Measurements from ENCODE around the gene TSTD2. TPM values are rescaled to one million over a fixed set of nuclear protein-coding genes. Genes with fewer than 3 reads are reported as not detected.

TSTD2 gene
- 10 to 100 TPM in 2 of 6 donors, 1 to 10 TPM in 4; 7.8 to 12.7 (median 9.2) TPM for total RNA-seq
- polyA plus RNA-seq: 10 to 100 TPM; 10.3 to 16.8 TPM

GRCh38 chr9:97632985-97633858 lies at the start of gene TSTD2, which contains the start of gene NCBP1:
TSTD2 (minus strand) TSS chr9:97633368; CDS start chr9:97627562, 5,806 bp downstream.
NCBP1 (plus strand) TSS chr9:97633821; CDS start chr9:97633882, 61 bp downstream.
- H3K9me3 ChIP-seq: no peaks in the 10 kb centered on the region
- 0% methylated on average over 76 to 83 of the region's 83 CpGs for whole genome bisulfite sequencing, 2 donors
- intact Hi-C loops (cut with DNase I): no loop called here
- H3K36me3 ChIP-seq: no peaks in the 10 kb centered on the region
- H3K4me3 ChIP-seq: peak within 1 kb of the TSS; percentile 72 to 93 (median 82)
- peaks cover 28 to 40% (median 38%) of the 10 kb centered on the region in 3 donors for H3K4me1 ChIP-seq
- TF ChIP-seq CTCF (IDR thresholded peaks at IDR 0.05): no peak
- FAIRE-seq (peak; percentile 92), ATAC-seq (peak; percentile 90 to 95 (median 90)), DNase-seq (peak; percentile 95 to 98 (median 97))
- peak within 1 kb of the TSS; percentile 97 to 98 (median 98) for H3K27ac ChIP-seq
- no peaks in the 10 kb centered on the region for H3K27me3 ChIP-seq

GRCh38 chr9:97682242-97682641 lies 49.1 kb upstream of the TSTD2 start:
- H3K9me3 ChIP-seq: no peaks in the 10 kb centered on the region
- TF ChIP-seq CTCF (IDR thresholded peaks at IDR 0.05): no peak
- FAIRE-seq: no peak
- WGBS, 2 donors: 92 to 97% methylated on average over 1 of the region's 1 CpG
- peaks cover 0 to 37% (median 0%) of the 10 kb centered on the region in 3 donors for H3K36me3 ChIP-seq
- no peak overlapping the region for H3K4me3 ChIP-seq
- ATAC-seq: no peak
- no peaks in the 10 kb centered on the region for H3K4me1 ChIP-seq
- H3K27me3 ChIP-seq: no peaks in the 10 kb centered on the region
- DNase-seq: no peak
- intact Hi-C loops (cut with DNase I): no loop called here
- H3K27ac ChIP-seq: no peak overlapping the region

- H3K27me3 ChIP-seq: no peaks in the 10 kb centered on the region
- FAIRE-seq (no peak), ATAC-seq (no peak), DNase-seq (no peak)
- WGBS, 2 donors: 68 to 72% methylated on average over 3 of the region's 3 CpGs
- H3K9me3 ChIP-seq: no peaks in the 10 kb centered on the region
- no peak overlapping the region for H3K27ac ChIP-seq
- no peak overlapping the region for H3K4me3 ChIP-seq
- intact Hi-C loops (cut with DNase I): no loop called here
- peaks cover 0 to 61% (median 6%) of the 10 kb centered on the region in 3 donors for H3K36me3 ChIP-seq
- TF ChIP-seq CTCF (IDR thresholded peaks at IDR 0.05): no peak
- no peaks in the 10 kb centered on the region for H3K4me1 ChIP-seq
Observed at GRCh38 chr9:97675655-97676054, 42.5 kb upstream of the TSTD2 start.

- H3K36me3 ChIP-seq: peaks cover 0 to 72% (median 13%) of the 10 kb centered on the region in 3 donors
- no peaks in the 10 kb centered on the region for H3K27me3 ChIP-seq
- intact Hi-C loops (cut with DNase I): no loop called here
- TF ChIP-seq CTCF (IDR thresholded peaks at IDR 0.05): no peak
- ATAC-seq (no peak), FAIRE-seq (no peak), DNase-seq (no peak)
- no peaks in the 10 kb centered on the region for H3K4me1 ChIP-seq
- H3K27ac ChIP-seq: no peak overlapping the region
- H3K4me3 ChIP-seq: no peak overlapping the region
- H3K9me3 ChIP-seq: no peaks in the 10 kb centered on the region
- 77 to 79% methylated on average over 3 of the region's 3 CpGs for WGBS, 2 donors
Observed at GRCh38 chr9:97673922-97674321, 40.8 kb upstream of the TSTD2 start.

- Histone ChIP-seq H3K36me3 (peaks cover 0 to 87% (median 21%) of the 10 kb centered on the region in 3 donors), H3K9me3 (no peaks in the 10 kb centered on the region), H3K27ac (no peak overlapping the region), H3K27me3 (no peaks in the 10 kb centered on the region), H3K4me1 (no peaks in the 10 kb centered on the region), H3K4me3 (no peak overlapping the region)
- FAIRE-seq (no peak), ATAC-seq (no peak), DNase-seq (no peak)
- 91 to 94% methylated on average over 3 of the region's 3 CpGs for WGBS, 2 donors
- intact Hi-C loops (cut with DNase I): no loop called here
- TF ChIP-seq CTCF (IDR thresholded peaks at IDR 0.05): no peak
Observed at GRCh38 chr9:97672403-97672802, 39.2 kb upstream of the TSTD2 start.
